GM21786 (cell line): ENCODE measurements around the gene DACT3.

Experiments
- ATAC-seq: cut with Tn5 transposase; IDR thresholded peaks from one replicate; pipeline ENCODE4 v1.9.1; 2021; ENCODE audit not compliant: unreplicated experiment

The DACT3 gene

DNA sequence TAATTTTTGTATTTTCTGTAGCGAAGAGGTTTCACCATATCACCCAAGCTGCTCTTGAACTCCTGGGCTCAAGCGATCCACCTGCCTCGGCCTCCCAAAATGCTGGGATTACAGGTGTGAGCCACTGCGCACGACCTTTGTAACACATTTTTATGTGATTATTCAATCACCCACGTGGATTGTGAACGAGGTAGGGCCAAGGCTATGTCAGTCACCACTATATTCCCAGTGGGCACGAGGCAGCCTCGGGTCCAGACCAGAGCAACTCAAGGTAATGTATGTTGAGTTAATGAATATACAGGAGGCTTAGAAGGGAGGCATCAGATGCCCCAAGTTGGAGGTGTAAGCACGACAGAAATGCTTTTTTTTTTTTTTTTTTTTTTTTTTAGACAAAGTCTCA lies 45.0 kb downstream of the DACT3 start:
- ATAC-seq = no peak

DNA sequence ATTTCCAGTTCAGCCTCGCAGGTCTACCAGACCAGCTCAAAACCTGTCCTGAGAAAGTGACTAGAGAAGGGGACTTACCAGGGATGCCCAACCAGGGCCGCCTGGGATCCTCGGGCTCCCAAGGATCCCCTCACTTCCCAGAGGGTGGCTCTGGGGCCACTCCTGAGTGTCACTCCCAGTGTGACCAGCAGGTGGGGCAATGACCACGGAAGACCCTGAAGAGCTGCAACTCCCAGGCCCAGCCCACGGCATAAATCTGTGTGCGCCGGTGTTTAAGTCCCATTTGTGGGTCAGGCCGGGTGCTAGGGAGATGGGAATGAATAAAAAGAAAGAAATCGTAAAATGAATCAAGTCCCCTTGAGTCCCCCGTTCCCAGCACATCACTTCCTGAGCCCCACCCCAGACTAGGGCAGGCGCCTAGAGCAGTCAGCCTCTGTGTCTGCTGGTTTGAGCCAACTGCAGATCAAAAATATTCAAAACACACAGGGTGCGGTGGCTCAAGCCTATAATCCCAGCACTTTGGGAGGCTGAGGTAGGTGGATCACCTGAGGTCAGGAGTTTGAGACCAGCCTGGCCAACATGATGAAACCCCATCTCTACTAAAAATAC lies 46.8 kb downstream of the DACT3 start:
- no peak for ATAC-seq

DNA sequence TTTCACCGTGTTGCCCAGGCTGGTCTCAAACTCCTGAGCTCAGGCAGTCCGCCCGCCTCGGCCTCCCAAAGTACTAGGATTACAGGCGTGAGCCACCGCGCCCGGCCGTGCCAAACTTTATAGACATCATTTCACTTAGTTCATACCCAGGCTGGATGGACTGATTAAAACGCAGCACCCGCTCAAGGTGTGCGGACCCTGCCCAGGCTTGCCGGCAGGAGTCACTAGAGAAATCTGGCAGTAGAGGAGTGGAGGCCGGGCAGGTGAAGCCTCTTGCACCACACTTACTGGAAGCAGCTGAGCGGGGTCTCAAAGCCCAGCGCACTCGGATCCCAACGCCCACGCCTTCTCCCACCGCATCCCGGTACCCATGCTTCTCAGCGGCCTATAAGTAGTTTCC lies 47.5 kb downstream of the DACT3 start:
- no peak for ATAC-seq

DNA sequence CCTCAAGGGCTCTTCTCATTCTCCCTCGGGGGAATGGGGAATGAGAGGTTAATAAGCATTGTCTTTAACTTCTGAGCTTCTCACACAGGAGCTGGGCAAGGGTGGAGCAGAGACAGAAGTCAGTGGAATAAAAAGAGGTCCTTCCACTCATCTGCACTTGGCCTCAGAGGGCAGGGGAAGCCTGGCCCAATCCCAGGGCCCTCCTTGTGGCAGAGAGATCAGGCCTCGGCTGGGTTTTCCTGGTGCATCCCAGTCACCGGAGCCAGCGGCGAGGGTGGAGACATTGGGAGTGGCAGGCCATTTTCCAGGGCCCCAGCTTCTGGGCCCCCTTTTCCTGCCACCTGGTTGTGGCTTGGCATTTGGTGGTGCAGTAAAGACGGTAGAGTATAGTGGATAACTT lies 49.2 kb downstream of the DACT3 start:
- no peak for ATAC-seq

DNA sequence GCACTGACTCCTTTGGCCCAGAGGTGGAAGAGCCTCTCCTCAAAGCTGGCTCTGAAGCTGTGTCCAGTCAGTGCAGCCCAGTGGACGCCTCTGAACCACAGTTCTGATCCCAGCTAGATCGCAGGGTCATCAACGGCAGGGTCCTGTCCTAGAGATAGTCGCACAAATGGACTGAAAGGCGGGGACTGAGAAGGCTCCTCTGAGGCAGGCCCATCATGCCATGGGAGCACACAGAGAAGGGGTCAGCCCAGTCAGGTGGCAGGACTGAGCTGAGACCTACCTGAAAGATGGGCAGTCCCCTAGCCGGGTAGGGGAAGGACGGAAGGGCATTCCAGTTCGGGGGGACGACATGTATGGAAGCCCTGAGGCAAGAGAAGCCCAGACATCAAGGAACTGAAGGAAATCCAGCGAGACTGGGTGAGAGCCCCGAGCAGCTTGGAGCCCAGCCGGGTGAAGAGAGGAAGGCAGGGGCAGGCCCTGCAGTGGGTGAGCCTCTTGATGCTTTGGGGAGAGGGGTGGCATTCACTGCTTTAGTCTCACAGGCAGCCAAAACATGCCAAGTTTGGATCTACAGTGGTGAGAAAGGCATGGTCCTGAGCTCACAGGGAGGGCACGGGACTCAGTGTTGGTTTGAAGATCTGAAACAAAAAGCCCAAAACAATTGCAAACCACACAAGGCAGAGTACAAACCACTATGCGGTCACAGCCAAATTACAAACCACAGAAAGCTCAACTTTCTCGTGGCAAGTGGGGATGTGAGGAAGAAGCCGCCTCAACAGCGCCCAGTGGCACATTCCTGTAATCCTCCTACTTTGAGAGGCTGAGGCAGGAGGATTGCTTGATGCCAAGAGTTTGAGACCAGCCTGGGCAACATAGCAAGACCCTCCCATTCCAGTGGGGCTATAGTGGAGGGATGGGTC lies 49.9 kb downstream of the DACT3 start:
- ATAC-seq = no peak

DNA sequence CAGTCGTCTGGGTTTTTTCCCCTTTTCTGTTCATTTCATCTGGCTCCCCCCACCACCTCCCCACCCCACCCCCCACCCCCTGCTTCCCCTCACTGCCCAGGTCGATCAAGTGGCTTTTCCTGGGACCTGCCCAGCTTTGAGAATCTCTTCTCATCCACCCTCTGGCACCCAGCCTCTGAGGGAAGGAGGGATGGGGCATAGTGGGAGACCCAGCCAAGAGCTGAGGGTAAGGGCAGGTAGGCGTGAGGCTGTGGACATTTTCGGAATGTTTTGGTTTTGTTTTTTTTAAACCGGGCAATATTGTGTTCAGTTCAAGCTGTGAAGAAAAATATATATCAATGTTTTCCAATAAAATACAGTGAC lies 50.6 kb downstream of the DACT3 start:
- no peak for ATAC-seq

DNA sequence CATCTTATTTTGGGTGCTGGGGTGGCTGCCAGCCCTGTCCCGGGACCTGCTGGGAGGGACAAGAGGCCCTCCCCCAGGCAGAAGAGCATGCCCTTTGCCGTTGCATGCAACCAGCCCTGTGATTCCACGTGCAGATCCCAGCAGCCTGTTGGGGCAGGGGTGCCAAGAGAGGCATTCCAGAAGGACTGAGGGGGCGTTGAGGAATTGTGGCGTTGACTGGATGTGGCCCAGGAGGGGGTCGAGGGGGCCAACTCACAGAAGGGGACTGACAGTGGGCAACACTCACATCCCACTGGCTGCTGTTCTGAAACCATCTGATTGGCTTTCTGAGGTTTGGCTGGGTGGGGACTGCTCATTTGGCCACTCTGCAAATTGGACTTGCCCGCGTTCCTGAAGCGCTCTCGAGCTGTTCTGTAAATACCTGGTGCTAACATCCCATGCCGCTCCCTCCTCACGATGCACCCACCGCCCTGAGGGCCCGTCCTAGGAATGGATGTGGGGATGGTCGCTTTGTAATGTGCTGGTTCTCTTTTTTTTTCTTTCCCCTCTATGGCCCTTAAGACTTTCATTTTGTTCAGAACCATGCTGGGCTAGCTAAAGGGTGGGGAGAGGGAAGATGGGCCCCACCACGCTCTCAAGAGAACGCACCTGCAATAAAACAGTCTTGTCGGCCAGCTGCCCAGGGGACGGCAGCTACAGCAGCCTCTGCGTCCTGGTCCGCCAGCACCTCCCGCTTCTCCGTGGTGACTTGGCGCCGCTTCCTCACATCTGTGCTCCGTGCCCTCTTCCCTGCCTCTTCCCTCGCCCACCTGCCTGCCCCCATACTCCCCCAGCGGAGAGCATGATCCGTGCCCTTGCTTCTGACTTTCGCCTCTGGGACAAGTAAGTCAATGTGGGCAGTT lies 51.2 kb downstream of the DACT3 start:
- ATAC-seq = no peak

DNA sequence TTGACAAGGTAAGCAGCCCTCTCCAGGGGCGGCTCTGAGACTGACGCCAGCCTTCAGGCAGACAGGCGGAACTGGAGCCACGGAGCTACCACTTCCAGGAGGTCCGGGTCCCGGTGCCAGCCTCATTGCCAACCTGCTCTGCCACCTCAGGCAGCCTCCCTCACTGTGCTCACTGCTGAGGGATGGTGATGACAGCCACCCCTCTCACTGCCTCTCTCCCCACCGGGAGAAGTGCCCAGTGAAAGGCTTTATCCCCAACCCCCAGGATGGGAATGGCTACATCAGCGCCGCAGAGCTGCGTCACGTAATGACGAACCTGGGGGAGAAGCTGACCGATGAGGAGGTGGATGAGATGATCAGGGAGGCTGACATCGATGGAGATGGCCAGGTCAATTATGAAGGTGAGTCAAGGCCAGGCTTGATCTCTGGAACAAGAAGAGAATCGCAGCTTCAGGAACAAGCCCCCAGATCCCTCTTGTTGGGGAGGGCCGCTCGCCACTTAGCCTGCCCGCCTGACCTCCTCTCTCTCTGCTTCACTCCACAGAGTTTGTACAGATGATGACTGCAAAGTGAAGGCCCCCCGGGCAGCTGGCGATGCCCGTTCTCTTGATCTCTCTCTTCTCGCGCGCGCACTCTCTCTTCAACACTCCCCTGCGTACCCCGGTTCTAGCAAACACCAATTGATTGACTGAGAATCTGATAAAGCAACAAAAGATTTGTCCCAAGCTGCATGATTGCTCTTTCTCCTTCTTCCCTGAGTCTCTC lies 52.2 kb downstream of the DACT3 start:
- no peak for ATAC-seq

DNA sequence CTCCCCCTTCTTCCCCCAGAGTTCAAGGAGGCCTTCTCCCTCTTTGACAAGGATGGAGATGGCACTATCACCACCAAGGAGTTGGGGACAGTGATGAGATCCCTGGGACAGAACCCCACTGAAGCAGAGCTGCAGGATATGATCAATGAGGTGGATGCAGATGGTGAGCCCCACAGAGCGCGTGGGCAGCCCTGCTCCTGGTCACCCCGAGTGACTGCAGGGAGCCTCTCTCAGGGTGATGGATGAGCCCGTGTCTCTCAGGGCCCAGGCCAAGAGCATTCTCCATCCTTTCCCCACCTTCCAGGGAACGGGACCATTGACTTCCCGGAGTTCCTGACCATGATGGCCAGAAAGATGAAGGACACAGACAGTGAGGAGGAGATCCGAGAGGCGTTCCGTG lies 52.8 kb downstream of the DACT3 start:
- ATAC-seq = no peak

DNA sequence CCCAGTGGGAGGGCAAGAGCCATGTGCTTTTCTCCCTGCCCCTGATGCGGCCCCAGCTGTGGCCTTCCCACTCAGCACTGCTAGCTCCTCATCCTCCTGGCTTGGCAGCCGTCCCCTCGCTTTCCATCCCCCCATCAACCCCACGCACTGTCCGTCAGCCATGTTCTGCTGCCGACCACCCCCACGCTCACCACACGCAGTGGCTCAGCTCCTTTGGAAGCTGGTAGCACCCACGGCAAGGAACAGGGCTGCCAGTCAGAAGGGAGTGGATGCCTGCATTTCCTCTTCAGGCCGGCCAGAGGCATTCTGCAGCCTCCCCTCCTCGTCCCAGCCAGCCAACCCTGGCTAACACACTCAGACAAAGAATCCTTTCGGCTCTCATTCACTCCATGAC lies 53.5 kb downstream of the DACT3 start:
- no peak for ATAC-seq

DNA sequence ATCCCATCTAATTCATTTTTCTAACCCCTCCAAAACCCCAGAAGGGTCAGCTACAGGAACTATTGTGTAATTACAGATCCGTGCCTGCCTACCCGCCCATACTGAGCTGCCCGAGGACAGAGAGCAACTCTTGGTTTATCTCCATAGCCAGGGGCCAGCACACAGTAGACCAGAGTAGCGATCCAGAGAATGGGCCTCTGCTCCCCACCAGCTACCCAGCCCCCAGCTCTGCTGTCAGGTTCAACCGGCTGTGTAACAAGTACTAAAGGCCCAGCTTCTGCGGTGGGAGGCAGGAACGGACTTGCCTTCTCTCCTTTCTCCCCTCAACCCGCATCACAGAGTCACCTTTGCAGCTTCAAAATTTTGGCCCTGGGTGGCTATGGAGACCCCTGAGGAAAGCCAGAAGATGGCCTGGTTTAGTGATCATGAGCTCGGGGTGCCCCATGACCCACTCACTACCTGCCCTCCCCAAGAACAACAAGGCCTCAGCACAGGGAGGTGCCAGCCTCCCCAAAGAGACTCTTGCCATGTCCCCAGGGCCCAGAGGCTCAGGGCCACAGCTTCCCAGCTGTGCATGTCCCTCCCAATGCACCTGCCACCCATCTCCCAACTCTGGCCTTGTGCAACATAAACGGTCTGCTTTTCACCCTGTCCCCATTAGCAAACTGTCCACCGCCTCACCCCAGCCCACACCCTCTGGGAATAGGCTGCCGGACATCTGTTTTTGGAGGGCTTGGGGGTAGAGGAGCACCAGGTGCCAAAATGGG lies 54.1 kb downstream of the DACT3 start:
- ATAC-seq = no peak

DNA sequence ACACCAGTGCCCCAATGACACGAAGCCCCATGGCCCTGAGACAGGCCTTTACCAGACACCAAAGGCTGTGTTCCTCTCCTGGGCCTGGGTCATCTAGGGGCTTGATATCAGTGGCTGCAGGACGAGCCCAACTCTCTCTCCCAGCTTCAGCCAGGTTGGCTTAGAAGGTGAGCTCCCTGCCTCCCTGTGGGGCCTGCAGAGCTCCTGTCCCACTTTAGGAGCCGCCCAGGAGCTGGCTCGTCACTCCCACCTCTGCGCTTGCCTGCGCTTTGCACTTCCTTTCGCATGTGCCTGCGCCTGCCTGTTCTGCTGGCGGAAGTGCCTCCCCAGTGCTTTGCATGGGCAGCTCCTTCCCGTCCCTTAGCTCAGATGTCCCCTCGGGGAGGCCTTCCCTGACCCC lies 55.0 kb downstream of the DACT3 start:
- no peak for ATAC-seq

DNA sequence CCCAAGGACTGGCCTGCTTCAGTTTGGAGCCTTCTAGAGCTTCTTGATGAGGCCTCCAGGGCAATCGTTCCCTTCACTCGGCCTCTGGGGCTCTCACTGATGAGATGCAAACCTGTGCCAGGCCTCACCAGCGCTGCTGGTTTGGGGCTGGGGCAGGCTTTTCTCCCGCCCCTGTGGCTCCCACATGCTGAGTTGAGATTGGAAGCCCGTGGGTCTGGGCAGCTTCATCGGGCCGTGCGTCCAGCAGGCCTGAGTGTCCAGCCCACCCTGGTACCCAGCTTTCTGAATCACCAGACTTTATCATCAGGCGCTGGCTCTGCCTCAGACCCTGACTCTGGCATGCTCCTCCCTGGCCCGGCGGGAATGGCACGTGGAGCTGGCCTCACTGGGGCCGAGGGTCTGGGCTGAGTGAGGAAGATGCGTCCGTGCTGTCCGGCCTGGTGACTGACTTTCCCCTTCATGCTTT lies 55.6 kb downstream of the DACT3 start:
- no peak for ATAC-seq

DNA sequence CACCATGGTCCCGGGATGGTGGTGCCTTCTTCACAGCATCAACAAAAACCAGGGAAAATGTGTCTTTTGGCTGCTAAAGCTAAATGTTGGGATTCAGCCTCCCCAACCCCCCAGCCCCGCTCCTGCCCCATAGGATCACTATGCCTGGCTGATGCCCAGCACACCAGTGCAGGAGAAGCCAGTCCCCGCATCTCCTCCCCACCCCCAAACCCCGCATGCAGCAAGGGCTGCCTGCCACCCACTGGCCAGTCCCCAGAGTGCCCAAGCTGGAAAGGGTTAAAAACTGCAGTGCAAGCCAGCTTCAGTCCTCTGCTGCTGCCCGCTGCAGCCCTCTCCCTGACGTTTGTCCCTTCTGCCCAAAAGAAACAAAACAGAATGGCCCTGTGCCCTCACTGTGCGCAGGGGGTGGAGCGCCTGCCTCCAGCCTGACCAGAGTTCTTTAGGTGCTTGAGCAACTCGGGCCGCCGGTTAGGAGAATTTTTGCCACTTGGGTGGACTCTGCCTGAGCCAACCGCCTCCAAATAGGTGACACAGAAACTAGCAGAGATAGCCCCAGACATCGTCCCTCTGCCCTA lies 56.1 kb downstream of the DACT3 start:
- no peak for ATAC-seq

DNA sequence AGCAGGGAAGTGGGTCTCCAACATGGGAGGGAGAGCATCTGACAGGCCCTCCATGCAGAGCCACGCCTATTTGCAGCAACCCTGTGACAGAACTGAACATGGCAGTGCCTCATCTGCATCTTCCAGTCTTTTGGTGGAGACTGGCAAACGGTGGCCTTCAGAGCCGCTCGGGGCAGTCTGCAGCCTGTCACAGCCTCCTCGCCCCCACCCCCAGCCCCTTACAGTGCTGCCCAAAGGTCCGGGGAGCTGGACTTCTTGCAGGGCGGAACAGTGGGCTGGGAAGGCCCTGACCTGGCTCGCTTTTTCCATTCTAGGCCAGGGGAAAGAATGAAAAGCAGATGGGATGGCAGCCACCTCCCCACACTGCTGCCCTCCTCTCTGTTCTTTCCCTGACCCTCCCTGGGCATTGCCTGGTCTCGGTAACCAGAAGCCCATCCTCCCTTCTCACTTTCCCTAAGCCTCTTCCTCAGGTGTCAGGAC lies 57.2 kb downstream of the DACT3 start:
- ATAC-seq = no peak

DNA sequence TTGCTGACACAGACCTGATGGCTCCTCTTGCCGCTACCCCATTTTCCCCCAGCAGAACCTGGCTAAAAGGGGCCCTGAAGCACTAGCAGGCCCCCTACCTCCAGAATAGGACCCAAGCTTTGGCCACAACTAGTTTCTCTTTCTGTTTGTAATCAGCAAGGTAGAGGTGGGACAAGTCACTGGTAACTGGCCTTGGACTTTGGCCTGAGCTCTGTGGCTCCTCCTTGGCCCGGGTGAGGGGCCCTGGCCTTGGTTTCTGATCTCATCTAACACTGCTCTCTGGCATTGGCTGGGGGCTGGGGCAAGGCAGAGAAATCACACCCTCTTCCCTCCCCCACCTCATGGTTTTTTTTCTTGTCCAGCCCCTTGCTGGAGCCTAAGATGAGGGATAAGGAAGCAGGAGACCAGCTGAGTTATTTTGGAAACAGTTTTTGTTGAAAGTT lies 57.8 kb downstream of the DACT3 start:
- no peak for ATAC-seq

DNA sequence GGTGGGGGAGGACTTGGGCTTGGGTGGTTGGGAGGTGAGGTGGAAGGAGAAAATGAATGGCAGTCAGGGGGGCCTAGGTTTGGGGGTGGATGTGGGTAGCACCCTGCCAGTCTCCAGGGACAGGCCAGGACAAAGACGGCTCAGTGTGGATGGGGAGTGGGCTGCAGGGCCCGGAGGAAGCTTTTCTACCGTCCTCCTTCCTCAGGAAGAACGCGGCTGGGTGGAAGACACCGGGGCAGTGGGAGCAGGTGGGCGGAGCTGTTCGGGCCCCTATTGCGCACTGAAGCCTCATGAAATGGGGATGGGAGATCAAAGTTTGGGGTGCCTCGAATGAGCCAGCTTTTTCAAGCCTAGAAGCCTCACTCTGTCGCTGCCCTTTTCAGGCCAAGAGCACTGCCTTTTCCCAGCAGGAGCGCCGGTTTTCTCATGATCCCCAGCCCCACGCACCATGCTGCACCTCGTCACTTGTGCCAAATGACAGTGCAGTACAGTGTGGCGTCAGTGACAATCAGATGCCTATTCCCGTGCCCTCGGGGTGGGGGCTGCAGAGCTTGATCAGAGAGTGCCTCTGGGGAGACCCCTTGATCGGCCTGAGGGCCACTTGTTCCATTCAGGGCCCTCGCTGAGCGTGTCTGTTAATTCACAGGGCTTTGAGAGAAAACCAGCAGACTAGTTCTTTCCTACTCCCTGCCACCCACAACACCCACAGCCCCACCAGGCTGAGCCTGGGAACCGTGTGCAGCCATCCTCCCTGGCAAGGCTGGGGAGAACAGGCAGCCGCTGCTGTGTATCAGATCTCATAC lies 58.4 kb downstream of the DACT3 start:
- no peak for ATAC-seq

DNA sequence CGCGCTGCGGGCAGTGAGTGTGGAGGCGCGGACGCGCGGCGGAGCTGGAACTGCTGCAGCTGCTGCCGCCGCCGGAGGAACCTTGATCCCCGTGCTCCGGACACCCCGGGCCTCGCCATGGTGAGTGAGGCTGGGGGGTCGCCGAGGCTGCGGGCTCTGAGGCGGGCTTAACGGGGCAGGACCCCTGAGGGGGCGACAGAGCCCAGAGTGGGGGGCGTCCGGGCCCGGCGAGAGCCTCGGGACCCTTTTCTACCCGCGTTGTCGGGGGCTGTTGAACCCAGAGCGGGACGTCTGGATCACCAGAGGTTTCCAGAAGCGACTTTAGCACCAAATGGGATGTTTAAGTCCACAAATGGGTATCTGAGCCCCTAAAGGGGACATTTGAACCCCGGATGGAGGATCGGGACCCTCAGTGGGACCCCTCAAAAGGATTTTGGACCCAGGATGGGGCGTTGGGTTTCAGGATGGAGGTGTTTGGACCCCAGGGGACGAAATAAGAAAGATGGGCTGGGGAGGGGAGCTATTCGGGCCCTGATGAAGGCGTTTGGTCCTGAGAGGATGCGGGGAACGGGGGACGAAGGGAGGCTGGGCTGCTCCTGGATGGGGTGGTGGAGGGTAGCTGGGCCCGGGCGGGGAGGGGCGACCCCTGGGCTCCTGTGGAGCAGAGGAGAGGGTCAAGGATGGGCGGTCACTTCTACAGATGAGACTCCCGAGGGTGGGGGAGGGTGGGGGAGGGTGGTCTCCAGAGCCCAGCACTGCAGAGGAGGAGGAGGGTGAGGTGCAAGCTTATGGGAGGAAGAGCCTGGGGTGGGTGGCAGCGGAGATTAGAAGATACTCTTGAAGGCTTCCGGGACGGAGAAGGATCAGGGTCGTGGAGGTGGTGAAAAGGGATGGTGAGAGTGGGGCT lies 59.4 kb downstream of the DACT3 start, which contains the start of gene CALM3:
Gene CALM3, plus strand, starts transcription at position 13 of the 907 bp plus-strand sequence. Its CDS starts 105 bp downstream, at position 118.
- no peak for ATAC-seq
